Measurements from ENCODE around the gene FAM221A.
"Not testable (repeated sequence)": the region's sequence is repeated elsewhere in the genome, so short reads cannot be mapped to it uniquely, and the experiment has no call there.

Gene FAM221A

GRCh38 chr7:23712368-23713284, 32.6 kb downstream of the FAM221A start:
- no peak for TF ChIP-seq JUND (IDR thresholded peaks at IDR 0.05; ENCODE audit: low read depth)
- DNase-seq (ENCODE audit: low read depth in 1 of 2, low spot score in 1 of 2): peak; percentile 76 to 78
- in situ Hi-C loops (cut with HindIII; ENCODE audit: low pct_unique_long_range_greater_than_20kb, low sequenced_read_pairs): no loop called here

- in situ Hi-C loops (cut with HindIII; ENCODE audit: low pct_unique_long_range_greater_than_20kb, low sequenced_read_pairs): no loop called here
- DNase-seq (ENCODE audit: low read depth in 1 of 2, low spot score in 1 of 2): peak in 1 of 2 experiments; percentile 60
- TF ChIP-seq JUND (IDR thresholded peaks at IDR 0.05; ENCODE audit: low read depth): no peak
These were observed 33.5 kb downstream of the FAM221A start for GRCh38 chr7:23713285-23714149.

GRCh38 chr7:23714150-23714464, 34.1 kb downstream of the FAM221A start:
- in situ Hi-C loops (cut with HindIII; ENCODE audit: low pct_unique_long_range_greater_than_20kb, low sequenced_read_pairs): no loop called here
- no peak for TF ChIP-seq JUND (IDR thresholded peaks at IDR 0.05; ENCODE audit: low read depth)
- no peak for DNase-seq (ENCODE audit: low read depth in 1 of 2, low spot score in 1 of 2)

GRCh38 chr7:23714579-23714978, 34.6 kb downstream of the FAM221A start:
- no peak for TF ChIP-seq JUND (IDR thresholded peaks at IDR 0.05; ENCODE audit: low read depth)
- in situ Hi-C loops (cut with HindIII; ENCODE audit: low pct_unique_long_range_greater_than_20kb, low sequenced_read_pairs): no loop called here
- no peak for DNase-seq (ENCODE audit: low read depth in 1 of 2, low spot score in 1 of 2)

DNA sequence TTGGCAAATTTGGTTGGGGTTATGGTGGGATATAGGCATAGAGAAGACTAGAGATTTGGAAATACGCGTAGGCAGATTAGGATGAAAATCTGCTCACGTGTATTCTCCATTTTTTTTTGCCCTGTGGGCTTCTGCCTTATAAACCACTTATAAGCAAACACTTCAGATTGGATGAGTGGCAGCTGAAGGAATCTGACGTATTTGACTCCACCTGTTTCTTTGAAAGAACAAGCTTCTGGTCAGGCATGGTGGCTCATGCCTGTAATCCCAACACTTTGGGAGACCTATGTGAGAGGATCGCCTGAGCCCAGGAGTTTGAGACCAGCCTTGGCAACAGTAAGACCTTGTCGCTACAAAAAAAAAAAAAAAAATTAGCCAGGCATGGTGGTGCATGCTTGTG, 35.1 kb downstream of the FAM221A start:
- no peak for TF ChIP-seq JUND (IDR thresholded peaks at IDR 0.05; ENCODE audit: low read depth)
- in situ Hi-C loops (cut with HindIII; ENCODE audit: low pct_unique_long_range_greater_than_20kb, low sequenced_read_pairs): no loop called here
- no peak for DNase-seq (ENCODE audit: low read depth in 1 of 2, low spot score in 1 of 2)

- no peak for DNase-seq (ENCODE audit: low read depth in 1 of 2, low spot score in 1 of 2)
- no peak for TF ChIP-seq JUND (IDR thresholded peaks at IDR 0.05; ENCODE audit: low read depth)
- in situ Hi-C loops (cut with HindIII; ENCODE audit: low pct_unique_long_range_greater_than_20kb, low sequenced_read_pairs): no loop called here
These were observed 37.8 kb downstream of the FAM221A start for GRCh38 chr7:23717788-23718187.

DNA sequence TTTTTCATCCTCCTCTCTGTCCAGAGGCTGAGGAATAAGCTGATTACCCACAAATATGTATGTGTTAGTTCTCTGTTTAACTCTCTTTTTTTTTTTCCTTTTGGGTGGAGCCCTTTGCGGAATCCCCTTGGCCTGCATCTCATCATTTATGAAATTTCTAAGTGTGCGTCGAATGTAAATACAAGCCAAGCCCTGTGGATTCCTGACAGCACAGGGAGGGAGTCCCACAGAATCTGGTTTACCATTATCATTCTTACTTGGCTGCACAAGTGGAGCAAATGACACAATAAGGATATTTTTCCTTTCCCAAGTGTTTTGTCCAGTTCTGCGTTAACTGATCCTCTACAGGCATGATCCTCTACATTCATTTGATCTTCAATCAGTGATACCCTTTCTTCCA, 41.5 kb downstream of the FAM221A start:
- in situ Hi-C loops (cut with HindIII; ENCODE audit: low pct_unique_long_range_greater_than_20kb, low sequenced_read_pairs): no loop called here
- TF ChIP-seq JUND (IDR thresholded peaks at IDR 0.05; ENCODE audit: low read depth): no peak

DNA sequence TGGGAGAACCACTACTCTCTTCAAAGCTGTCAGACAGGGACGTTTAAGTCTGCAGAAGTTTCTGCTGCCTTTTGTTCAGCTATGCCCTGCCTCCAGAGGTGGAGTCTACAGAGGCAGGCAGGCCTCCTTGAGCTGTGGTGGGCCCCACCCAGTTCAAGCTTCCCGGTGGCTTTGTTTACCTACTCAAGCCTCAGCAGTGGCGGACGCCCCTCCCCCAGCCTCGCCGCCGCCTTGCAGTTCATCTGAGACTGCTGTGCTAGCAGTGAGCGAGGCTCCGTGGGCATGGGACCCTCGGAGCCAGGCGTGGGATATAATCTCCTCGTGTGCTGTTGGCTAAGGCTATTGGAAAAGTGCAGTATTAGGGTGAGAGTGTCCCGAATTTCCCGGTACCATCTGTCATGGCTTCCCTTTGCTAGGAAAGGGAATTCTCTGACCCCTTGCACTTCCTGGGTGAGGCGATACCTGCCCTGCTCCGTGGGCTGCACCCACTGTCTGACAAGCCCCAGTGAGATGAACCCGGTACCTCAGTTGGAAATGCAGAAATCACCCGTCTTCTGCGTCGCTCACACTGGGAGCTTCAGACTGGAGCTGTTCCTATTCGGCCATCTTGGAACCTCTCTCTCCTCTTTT, 42.7 kb downstream of the FAM221A start:
- DNase-seq (ENCODE audit: low read depth in 1 of 2, low spot score in 1 of 2); in situ Hi-C loops (cut with HindIII; ENCODE audit: low pct_unique_long_range_greater_than_20kb, low sequenced_read_pairs): not testable (repeated sequence)

More for the DNA sequence above, 41.5 kb downstream of the FAM221A start:
- no peak for DNase-seq (ENCODE audit: low read depth in 1 of 2, low spot score in 1 of 2)

GRCh38 chr7:23724113-23724512, 44.1 kb downstream of the FAM221A start:
- in situ Hi-C loops (cut with HindIII; ENCODE audit: low pct_unique_long_range_greater_than_20kb, low sequenced_read_pairs): not testable (repeated sequence)

GRCh38 chr7:23742051-23742450, 62.1 kb downstream of the FAM221A start:
- in situ Hi-C loops (cut with HindIII; ENCODE audit: low pct_unique_long_range_greater_than_20kb, low sequenced_read_pairs): no loop called here
- no peak for DNase-seq (ENCODE audit: low read depth in 1 of 2, low spot score in 1 of 2)
- no peak for TF ChIP-seq JUND (IDR thresholded peaks at IDR 0.05; ENCODE audit: low read depth)

More at GRCh38 chr7:23724113-23724512, 44.1 kb downstream of the FAM221A start:
- DNase-seq (ENCODE audit: low read depth in 1 of 2, low spot score in 1 of 2): not testable (repeated sequence)

GRCh38 chr7:23743226-23743625, 63.2 kb downstream of the FAM221A start:
- no peak for TF ChIP-seq JUND (IDR thresholded peaks at IDR 0.05; ENCODE audit: low read depth)
- no peak for DNase-seq (ENCODE audit: low read depth in 1 of 2, low spot score in 1 of 2)
- in situ Hi-C loops (cut with HindIII; ENCODE audit: low pct_unique_long_range_greater_than_20kb, low sequenced_read_pairs): no loop called here

- no peak for DNase-seq (ENCODE audit: low read depth in 1 of 2, low spot score in 1 of 2)
- in situ Hi-C loops (cut with HindIII; ENCODE audit: low pct_unique_long_range_greater_than_20kb, low sequenced_read_pairs): no loop called here
- TF ChIP-seq JUND (IDR thresholded peaks at IDR 0.05; ENCODE audit: low read depth): no peak
These were observed 66.6 kb downstream of the FAM221A start for GRCh38 chr7:23746629-23747028.

DNA sequence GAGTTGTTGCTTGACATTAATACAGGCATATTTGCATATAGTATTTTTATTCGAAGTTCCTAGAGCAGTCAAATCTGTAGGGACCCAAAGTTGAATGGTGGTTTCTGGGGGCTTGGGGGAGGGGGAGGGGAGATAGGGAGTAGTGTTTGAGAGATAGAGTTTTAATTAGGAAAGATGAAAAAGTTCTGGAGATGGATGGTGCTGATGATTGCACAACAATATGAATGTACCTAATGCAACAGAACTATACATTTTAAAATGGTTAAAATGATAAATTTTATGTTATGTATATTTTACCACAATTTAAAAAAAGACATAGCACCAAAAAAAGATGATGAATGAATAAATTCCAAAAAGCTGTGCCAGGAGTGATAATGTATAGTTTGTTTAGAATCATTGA, 71.9 kb downstream of the FAM221A start:
- DNase-seq (ENCODE audit: low read depth in 1 of 2, low spot score in 1 of 2): no peak
- in situ Hi-C loops (cut with HindIII; ENCODE audit: low pct_unique_long_range_greater_than_20kb, low sequenced_read_pairs): no loop called here

More for the DNA sequence above, 71.9 kb downstream of the FAM221A start:
- no peak for TF ChIP-seq JUND (IDR thresholded peaks at IDR 0.05; ENCODE audit: low read depth)

All from T47D (cell line).